K562 (cell line): Measurements from ENCODE around the gene RALGPS1. TPM values are rescaled to one million over a fixed set of nuclear protein-coding genes. Genes with fewer than 3 reads are reported as not detected.

Experiments used
- ATAC-seq: fragments of 200-7000 bp; cut with Tn5 transposase; 3 replicates; pipeline ENCODE4 v1.9.1; 2020; ENCODE audit warnings: moderate library complexity
- BruUV-seq: library from RNA; stranded (reverse); fragments of 400-500 nt; replicated peaks from 2 replicates; lab custom pipeline; 2021; lab: Mats Ljungman, UMichigan
- CTCF ChIA-PET: fragments of 300-600 bp; formaldehyde crosslinking; extraction: SDS; loops from one replicate; lab custom pipeline; 2021; ENCODE audit warnings: low intra/inter-chr PET ratio; lab: Yijun Ruan, JAX
- POLR2A ChIA-PET: fragments of 300-600, 350-650 bp; sonication (Branson Sonifier 250); formaldehyde crosslinking; extraction: SDS; loops from one replicate; lab custom pipeline; 2021; ENCODE audit warnings: antibody characterized with exemption, inconsistent platforms; lab: Yijun Ruan, JAX
- DNase-seq, 4 experiments: peaks; one replicate each; pipeline versions ENCODE4 v3.0.0 to v3.0.0-alpha.2; 2011 to 2018; ENCODE audit warnings: low spot score in 3 of 4, mixed read lengths in 3 of 4; ENCODE audit errors: extremely low read depth in 1 of 4
- FAIRE-seq: peaks from 2 replicates; lab custom pipeline; 2011; peaks lifted over from hg19 to GRCh38; lab: Jason Lieb, UNC
- H2AFZ ChIP-seq: 2 replicates; pipeline ENCODE4 v1.6.0; 2011; ENCODE audit warnings: low read depth, low read length, control low read depth, inconsistent platforms
- H3K27ac ChIP-seq: fragments of 200-600 bp; 3 replicates; pipeline ENCODE4 v1.8.0; 2011; ENCODE audit warnings: low read depth, mild to moderate bottlenecking, control low read depth, inconsistent platforms, low read length, moderate library complexity, mixed read lengths; ENCODE audit errors: extremely low read depth
- H3K27me3 ChIP-seq, 2 experiments: fragments of 300-600 bp in 1 of 2; 2 replicates in 1 of 2; 3 replicates in 1 of 2; pipeline versions ENCODE4 v1.6.0 to v1.8.0; 2011; ENCODE audit warnings: inconsistent platforms in 2 of 2, low read length in 2 of 2, mild to moderate bottlenecking in 1 of 2, mixed read lengths in 1 of 2, moderate library complexity in 1 of 2; ENCODE audit not compliant: control insufficient read depth in 2 of 2, insufficient read depth in 2 of 2
- H3K36me3 ChIP-seq: fragments of 300-600 bp; 3 replicates; pipeline ENCODE4 v1.8.0; 2011; ENCODE audit warnings: mild to moderate bottlenecking, low read length, inconsistent platforms; ENCODE audit not compliant: control insufficient read depth, insufficient read depth
- H3K4me1 ChIP-seq, 2 experiments: fragments of 200-600 bp in 1 of 2; replicated peaks in 1 of 2; 2 replicates in 1 of 2; 3 replicates in 1 of 2; pipeline versions ENCODE4 v1.5.1 to v1.8.0; 2011; ENCODE audit warnings: inconsistent platforms in 2 of 2, low read length in 2 of 2, mild to moderate bottlenecking in 1 of 2, mixed read lengths in 1 of 2, moderate library complexity in 1 of 2; ENCODE audit not compliant: control insufficient read depth in 2 of 2, insufficient read depth in 2 of 2
- H3K4me2 ChIP-seq: 2 replicates; pipeline ENCODE4 v1.6.1; 2011; ENCODE audit warnings: low read length, control low read depth, inconsistent platforms, mixed read lengths; ENCODE audit not compliant: insufficient read depth
- H3K4me3 ChIP-seq: fragments of 200-600 bp; sonication (generic), shearing (Covaris generic); 2 replicates; pipeline ENCODE4 v1.5.1; 2016; ENCODE audit warnings: control low read depth, inconsistent platforms
- H3K79me2 ChIP-seq: fragments of 200-600 bp; 3 replicates; pipeline ENCODE4 v1.8.0; 2011; ENCODE audit warnings: low read length, inconsistent platforms; ENCODE audit not compliant: control insufficient read depth, insufficient read depth
- H3K9ac ChIP-seq, 2 experiments: 2 replicates each; pipeline versions ENCODE4 v1.6.0 to v1.6.1; 2011; ENCODE audit warnings: low read depth in 2 of 2, low read length in 2 of 2, control low read depth in 1 of 2, inconsistent platforms in 1 of 2, mild to moderate bottlenecking in 1 of 2, mixed read lengths in 1 of 2; ENCODE audit not compliant: insufficient read depth in 1 of 2
- H3K9me1 ChIP-seq: one replicate; pipeline ENCODE4 v1.6.0; 2011; ENCODE audit warnings: inconsistent platforms, mild to moderate bottlenecking, low read length, moderate library complexity; ENCODE audit not compliant: control insufficient read depth, insufficient read depth
- H3K9me3 ChIP-seq: replicated peaks from 2 replicates; pipeline ENCODE4 v1.5.1; 2011; ENCODE audit warnings: low read depth, low read length, inconsistent platforms; ENCODE audit not compliant: control insufficient read depth, insufficient read depth
- H4K20me1 ChIP-seq: replicated peaks from 2 replicates; pipeline ENCODE4 v1.6.1; 2011; ENCODE audit warnings: low read length, inconsistent platforms, mixed read lengths; ENCODE audit not compliant: control insufficient read depth, insufficient read depth
- RBM15 ChIP-seq: fragments of 200-400 bp; formaldehyde crosslinking; IDR thresholded peaks from 2 replicates; pipeline ENCODE4 v1.6.1; 2018; ENCODE audit warnings: mild to moderate bottlenecking, low read length, moderate library complexity; ENCODE audit not compliant: insufficient read depth
- ZKSCAN1 ChIP-seq: fragments of 150-350 bp; IDR thresholded peaks from 2 replicates; pipeline ENCODE4 v1.6.1; 2016; ENCODE audit warnings: low read depth, low read length
- ZNF277 ChIP-seq: fragments of 250-450 bp; sonication (Bioruptor Pico); IDR thresholded peaks from 2 replicates; pipeline ENCODE4 v1.8.0; 2022; ENCODE audit warnings: inconsistent platforms, mild to moderate bottlenecking, moderate library complexity, borderline replicate concordance
- ZNF431 ChIP-seq: sonication (generic); formaldehyde crosslinking; IDR thresholded peaks from 2 replicates; pipeline ENCODE4 v1.8.0; 2022; ENCODE audit warnings: mild to moderate bottlenecking, missing genetic modification reagents
- ZNF699 ChIP-seq: fragments of 250-450 bp; sonication (Bioruptor Pico); IDR thresholded peaks from 2 replicates; pipeline ENCODE4 v1.8.0; 2021; ENCODE audit warnings: mild to moderate bottlenecking, moderate library complexity; ENCODE audit not compliant: insufficient replicate concordance
- ZNF707 ChIP-seq: fragments of 250-450 bp; sonication (Bioruptor Pico); conservative IDR thresholded peaks from 2 replicates; pipeline ENCODE4 v1.8.0; 2022; ENCODE audit warnings: inconsistent platforms, mild to moderate bottlenecking, moderate library complexity
- WGBS: fragments of 100-300 bp; shearing (Covaris generic); methylation state at CpG from one replicate; pipeline ENCODE4 v1.1.6; 2016; ENCODE audit warnings: low coverage, mixed read lengths; ENCODE audit not compliant: insufficient coverage; ENCODE audit errors: missing lambda C conversion rate; 5-methylcytosine and 5-hydroxymethylcytosine counted together
- in situ Hi-C: fragments of 300-500 bp; cut with MboI; formaldehyde crosslinking; loops from 4 replicates; pipeline ENCODE4 v1.15.0; 2018; ENCODE audit warnings: inconsistent platforms, mixed read lengths
- intact Hi-C: fragments of 100-400 bp; cut with micrococcal nuclease; formaldehyde crosslinking; loops from 2 replicates; pipeline ENCODE4 v1.14.2; 2022
- polyA plus RNA-seq, 8 experiments: library from polyadenylated mRNA; depleted of rRNA in 4 of 8; stranded (reverse) in 5 of 8; unstranded in 3 of 8; fragments of >200 nt; fragmentation: Nextera tagmentation in 2 of 8; fragmentation: Illumina TruSeq in 1 of 8; extraction: Ambion mirVana in 2 of 8; extraction: Trizol in 1 of 8; gene quantifications; 2 replicates each; pipeline versions ENCODE4 v1.2.1 to v1.2.3, GENCODE V29; 2011 to 2014; ENCODE audit warnings: inconsistent platforms in 1 of 8, missing spikeins in 1 of 8
- total RNA-seq, 7 experiments: library from RNA; depleted of rRNA in 6 of 7; stranded (reverse); fragments of >200 nt in 6 of 7; fragmentation: Illumina TruSeq in 2 of 7; extraction: Trizol in 2 of 7; gene quantifications; 2 replicates each; pipeline versions ENCODE4 v1.2.1 to v1.2.3, GENCODE V29; 2011 to 2021; ENCODE audit warnings: low replicate concordance in 1 of 7
- TF ChIP-seq, protein P1 (sequence below): fragments of 250-450 bp; sonication (Bioruptor Pico); IDR thresholded peaks from 2 replicates; pipeline ENCODE4 v1.8.0; 2021; ENCODE audit warnings: moderate library complexity, mild to moderate bottlenecking, inconsistent platforms
- TF ChIP-seq, protein P2 (sequence below): fragments of 450-650 bp; IDR thresholded peaks from 2 replicates; pipeline ENCODE4 v1.6.1; 2014; ENCODE audit warnings: low read depth, mild to moderate bottlenecking, moderate library complexity, borderline replicate concordance
- TF ChIP-seq, protein P3 (sequence below): fragments of 250-450 bp; sonication (Bioruptor Pico); IDR thresholded peaks from 2 replicates; pipeline ENCODE4 v1.6.1; 2021; ENCODE audit warnings: mild to moderate bottlenecking

RALGPS1 gene
- total and polyA plus RNA-seq, 9 of the 15 experiments (the other 6 are each of a cell fraction or from before 2014, with no cell fraction given), result 0.04 to 2.6 (median 1.5) TPM

GRCh38 chr9:127099664-127100063 lies 185.1 kb downstream of the RALGPS1 start:
- CTCF ChIA-PET, result no interaction called here

More at GRCh38 chr9:127099664-127100063, 185.1 kb downstream of the RALGPS1 start:
- Histone ChIP-seq H3K9me1 (no peaks in the 10 kb centered on the region), H3K4me2 (no peak overlapping the region), H2AFZ (no peak overlapping the region), H3K27ac (no peak overlapping the region), H3K27me3 (peaks cover 10 to 23% of the 10 kb centered on the region in 2 experiments; a peak in 4 of 5 replicates), H3K4me1 (no peaks in the 10 kb centered on the region; a peak in 1 of 5 replicates), H3K4me3 (no peak overlapping the region), H3K79me2 (no peaks in the 10 kb centered on the region), H3K9ac (no peak overlapping the region), H3K36me3 (no peaks in the 10 kb centered on the region), H3K9me3 (no peaks in the 10 kb centered on the region), H4K20me1 (peaks cover 2% of the 10 kb centered on the region; the same call in 1 of the 2 replicates)
- WGBS, result 15% methylated on average over 3 of the region's 3 CpGs
- intact Hi-C loops (no loop called here), in situ Hi-C loops (no loop called here)
- ATAC-seq (no peak), DNase-seq (no peak), FAIRE-seq (no peak)
- TF ChIP-seq, protein P1, sequence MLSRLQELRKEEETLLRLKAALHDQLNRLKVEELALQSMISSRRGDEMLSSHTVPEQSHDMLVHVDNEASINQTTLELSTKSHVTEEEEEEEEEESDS (CRISPR knock-in tag), result no peak
- TF ChIP-seq RBM15, result no peak
- no peak for TF ChIP-seq ZKSCAN1
- no peak for TF ChIP-seq ZNF707 (CRISPR knock-in tag)
- no peak for TF ChIP-seq ZNF699 (CRISPR knock-in tag)
- TF ChIP-seq ZNF431 (CRISPR knock-in tag), result no peak
- TF ChIP-seq ZNF277, result no peak
- TF ChIP-seq, protein P2, sequence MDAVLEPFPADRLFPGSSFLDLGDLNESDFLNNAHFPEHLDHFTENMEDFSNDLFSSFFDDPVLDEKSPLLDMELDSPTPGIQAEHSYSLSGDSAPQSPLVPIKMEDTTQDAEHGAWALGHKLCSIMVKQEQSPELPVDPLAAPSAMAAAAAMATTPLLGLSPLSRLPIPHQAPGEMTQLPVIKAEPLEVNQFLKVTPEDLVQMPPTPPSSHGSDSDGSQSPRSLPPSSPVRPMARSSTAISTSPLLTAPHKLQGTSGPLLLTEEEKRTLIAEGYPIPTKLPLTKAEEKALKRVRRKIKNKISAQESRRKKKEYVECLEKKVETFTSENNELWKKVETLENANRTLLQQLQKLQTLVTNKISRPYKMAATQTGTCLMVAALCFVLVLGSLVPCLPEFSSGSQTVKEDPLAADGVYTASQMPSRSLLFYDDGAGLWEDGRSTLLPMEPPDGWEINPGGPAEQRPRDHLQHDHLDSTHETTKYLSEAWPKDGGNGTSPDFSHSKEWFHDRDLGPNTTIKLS, result no peak
- TF ChIP-seq, protein P3, sequence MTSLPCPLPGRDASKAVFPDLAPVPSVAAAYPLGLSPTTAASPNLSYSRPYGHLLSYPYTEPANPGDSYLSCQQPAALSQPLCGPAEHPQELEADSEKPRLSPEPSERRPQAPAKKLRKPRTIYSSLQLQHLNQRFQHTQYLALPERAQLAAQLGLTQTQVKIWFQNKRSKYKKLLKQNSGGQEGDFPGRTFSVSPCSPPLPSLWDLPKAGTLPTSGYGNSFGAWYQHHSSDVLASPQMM, result no peak
- POLR2A ChIA-PET, result no interaction called here
- BruUV-seq, result no TSS peak
